HepG2 (cell line): ENCODE measurements around the gene GLI3. TPM values are rescaled to one million over a fixed set of nuclear protein-coding genes. Genes with fewer than 3 reads are reported as not detected.

Experiments
- ATAC-seq: fragments of 200-7000 bp; cut with Tn5 transposase; 3 replicates; pipeline ENCODE4 v1.9.1; 2020; ENCODE audit warnings: mild to moderate bottlenecking, moderate library complexity
- BruUV-seq: library from RNA; stranded (reverse); fragments of 400-500 nt; replicated peaks from 2 replicates; lab custom pipeline; 2021; lab: Mats Ljungman, UMichigan
- CTCF ChIA-PET: fragments of 300-600 bp; formaldehyde crosslinking; extraction: SDS; loops from one replicate; lab custom pipeline; 2021; ENCODE audit warnings: low total read pairs, inconsistent platforms, low intra/inter-chr PET ratio; lab: Yijun Ruan, JAX
- POLR2A ChIA-PET: fragments of 350-600 bp; sonication (Branson Sonifier 250); formaldehyde crosslinking; loops from one replicate; lab custom pipeline; 2020; ENCODE audit warnings: antibody characterized with exemption, inconsistent platforms; lab: Yijun Ruan, JAX
- DNase-seq: peaks from one replicate; pipeline ENCODE4 v3.0.0-alpha.2; 2015; ENCODE audit warnings: low spot score
- FAIRE-seq: peaks from 3 replicates; lab custom pipeline; 2011; peaks lifted over from hg19 to GRCh38; lab: Jason Lieb, UNC
- H2AFZ ChIP-seq: one replicate; pipeline ENCODE4 v1.6.1; 2011; ENCODE audit warnings: low read length, inconsistent platforms
- H3K27ac ChIP-seq: fragments of 300-600 bp; 3 replicates; pipeline ENCODE4 v1.8.0; 2011; ENCODE audit warnings: mixed run types, mild to moderate bottlenecking, mixed read lengths, low read length, inconsistent platforms; ENCODE audit not compliant: insufficient read depth; ENCODE audit errors: extremely low read length
- H3K27me3 ChIP-seq, 2 experiments: fragments of 200-600 bp in 1 of 2; 2 replicates in 1 of 2; 3 replicates in 1 of 2; pipeline versions ENCODE4 v1.6.0 to v1.8.0; 2011; ENCODE audit warnings: low read length in 2 of 2, mild to moderate bottlenecking in 2 of 2, moderate library complexity in 2 of 2, inconsistent platforms in 1 of 2; ENCODE audit not compliant: insufficient read depth in 2 of 2, control insufficient read depth in 1 of 2
- H3K36me3 ChIP-seq, 2 experiments: fragments of 200-600 bp in 1 of 2; replicated peaks in 1 of 2; 2 replicates in 1 of 2; 3 replicates in 1 of 2; pipeline versions ENCODE4 v1.5.1 to v1.8.0; 2011; ENCODE audit warnings: low read length in 2 of 2, inconsistent platforms in 1 of 2; ENCODE audit not compliant: insufficient read depth in 2 of 2, control insufficient read depth in 1 of 2
- H3K4me1 ChIP-seq: 2 replicates; pipeline ENCODE4 v1.5.1; 2012; ENCODE audit warnings: low read length, inconsistent platforms; ENCODE audit not compliant: insufficient read depth
- H3K4me2 ChIP-seq: 2 replicates; pipeline ENCODE4 v1.6.0; 2011; ENCODE audit warnings: low read depth, low read length, inconsistent platforms
- H3K4me3 ChIP-seq, 3 experiments: fragments of 200-600 bp in 1 of 3; sonication (generic), shearing (Covaris generic) in 1 of 3; replicated peaks in 1 of 3; 2 replicates each; pipeline ENCODE4 v1.5.1; 2011 to 2016; ENCODE audit warnings: low read length in 3 of 3, inconsistent platforms in 2 of 3, low read depth in 2 of 3, mild to moderate bottlenecking in 2 of 3, control low read depth in 1 of 3, mixed read lengths in 1 of 3; ENCODE audit not compliant: insufficient read depth in 1 of 3
- H3K79me2 ChIP-seq: one replicate; pipeline ENCODE4 v1.6.1; 2011; ENCODE audit warnings: low read length, inconsistent platforms; ENCODE audit not compliant: insufficient read depth
- H3K9ac ChIP-seq: 2 replicates; pipeline ENCODE4 v1.6.0; 2011; ENCODE audit warnings: mild to moderate bottlenecking, low read depth, low read length, inconsistent platforms; ENCODE audit not compliant: insufficient read depth
- H3K9me3 ChIP-seq: 2 replicates; pipeline ENCODE4 v1.5.1; 2012; ENCODE audit warnings: mild to moderate bottlenecking, low read length
- H4K20me1 ChIP-seq: 2 replicates; pipeline ENCODE4 v1.6.0; 2011; ENCODE audit warnings: inconsistent platforms, mild to moderate bottlenecking, low read length, moderate library complexity; ENCODE audit not compliant: insufficient read depth
- FOXK2 ChIP-seq: fragments of 450-650 bp; IDR thresholded peaks from 2 replicates; pipeline ENCODE4 v1.6.1; 2016
- HNRNPLL ChIP-seq: fragments of 200-400 bp; formaldehyde crosslinking; IDR thresholded peaks from 2 replicates; pipeline ENCODE4 v1.6.1; 2017; ENCODE audit warnings: mild to moderate bottlenecking, low read depth, low read length; ENCODE audit not compliant: poor library complexity, severe bottlenecking
- POLR2G ChIP-seq: fragments of 200-400 bp; formaldehyde crosslinking; IDR thresholded peaks from 2 replicates; pipeline ENCODE4 v1.6.1; 2018; ENCODE audit warnings: mild to moderate bottlenecking, low read depth, low read length, moderate library complexity
- PPARG ChIP-seq: conservative IDR thresholded peaks from 2 replicates; pipeline ENCODE4 v1.6.1; 2016; ENCODE audit warnings: missing biosample characterization, missing genetic modification reagents
- RNF219 ChIP-seq: sonication (generic); formaldehyde crosslinking; IDR thresholded peaks from 2 replicates; pipeline ENCODE4 v1.5.0; 2020; ENCODE audit warnings: mild to moderate bottlenecking, missing genetic modification reagents
- ZBTB49 ChIP-seq: sonication (generic); formaldehyde crosslinking; IDR thresholded peaks from 2 replicates; pipeline ENCODE4 v1.4.0; 2020; ENCODE audit warnings: missing genetic modification reagents, borderline replicate concordance
- ZFP37 ChIP-seq: sonication (generic); formaldehyde crosslinking; IDR thresholded peaks from 2 replicates; pipeline ENCODE4 v1.4.0; 2020; ENCODE audit warnings: missing genetic modification reagents, borderline replicate concordance
- ZFP90 ChIP-seq: sonication (generic); formaldehyde crosslinking; IDR thresholded peaks from 2 replicates; pipeline ENCODE4 v1.8.0; 2022; ENCODE audit warnings: missing genetic modification reagents, mild to moderate bottlenecking, inconsistent platforms, borderline replicate concordance
- ZNF350 ChIP-seq: sonication (generic); formaldehyde crosslinking; IDR thresholded peaks from 2 replicates; pipeline ENCODE4 v1.4.0; 2020; ENCODE audit warnings: mild to moderate bottlenecking, low read depth, missing genetic modification reagents, borderline replicate concordance
- ZNF367 ChIP-seq: sonication (generic); formaldehyde crosslinking; IDR thresholded peaks from 2 replicates; pipeline ENCODE4 v1.4.0; 2020; ENCODE audit warnings: missing genetic modification reagents, borderline replicate concordance
- ZNF446 ChIP-seq: sonication (generic); formaldehyde crosslinking; IDR thresholded peaks from 2 replicates; pipeline ENCODE4 v1.5.0; 2020; ENCODE audit warnings: mild to moderate bottlenecking, missing genetic modification reagents
- ZNF569 ChIP-seq: sonication (generic); formaldehyde crosslinking; IDR thresholded peaks from 2 replicates; pipeline ENCODE4 v1.5.0; 2020; ENCODE audit warnings: mild to moderate bottlenecking, missing genetic modification reagents, moderate library complexity, borderline replicate concordance
- ZNF629 ChIP-seq: sonication (generic); formaldehyde crosslinking; conservative IDR thresholded peaks from 2 replicates; pipeline ENCODE4 v1.5.0; 2020; ENCODE audit warnings: missing genetic modification reagents
- ZNF749 ChIP-seq: sonication (generic); formaldehyde crosslinking; IDR thresholded peaks from 2 replicates; pipeline ENCODE4 v1.8.0; 2022; ENCODE audit warnings: mild to moderate bottlenecking, missing genetic modification reagents, moderate library complexity, borderline replicate concordance
- WGBS: methylation state at CpG from one replicate; pipeline ENCODE4 v1.1.6; 2017; ENCODE audit warnings: low lambda C conversion rate; 5-methylcytosine and 5-hydroxymethylcytosine counted together
- in situ Hi-C: cut with HindIII; loops from 2 replicates; pipeline ENCODE4 v1.10.0; 2017; ENCODE audit warnings: low pct_unique_long_range_greater_than_20kb; ENCODE audit not compliant: extremely low pct_ligation_motif_present
- intact Hi-C: fragments of 100-400 bp; cut with micrococcal nuclease; formaldehyde crosslinking; loops from one replicate; pipeline ENCODE4 v1.10.0; 2022; ENCODE audit not compliant: unreplicated experiment
- polyA plus RNA-seq, 8 experiments: library from polyadenylated mRNA; depleted of rRNA in 3 of 8; stranded (reverse) in 7 of 8; unstranded in 1 of 8; fragments of >200 nt; fragmentation: Illumina TruSeq in 4 of 8; extraction: Trizol in 4 of 8; gene quantifications; 2 replicates each; pipeline versions ENCODE4 v1.2.1 to v1.2.3, GENCODE V29; 2011 to 2016; ENCODE audit warnings: low read depth in 4 of 8, missing spikeins in 1 of 8, mixed read lengths in 1 of 8; ENCODE audit not compliant: insufficient read depth in 1 of 8
- total RNA-seq, 5 experiments: library from RNA; depleted of rRNA; stranded (reverse); fragments of >200 nt; fragmentation: Illumina TruSeq; extraction: Trizol; gene quantifications; 2 replicates each; pipeline ENCODE4 v1.2.3, GENCODE V29; 2016; ENCODE audit warnings: low read depth in 1 of 5
- TF ChIP-seq, protein P1 (sequence below): sonication (generic); formaldehyde crosslinking; IDR thresholded peaks from 2 replicates; pipeline ENCODE4 v1.8.0; 2022; ENCODE audit warnings: mild to moderate bottlenecking, missing genetic modification reagents, borderline replicate concordance
- TF ChIP-seq, protein P2 (sequence below): sonication (generic); formaldehyde crosslinking; IDR thresholded peaks from 2 replicates; pipeline ENCODE4 v1.5.0; 2020; ENCODE audit warnings: mild to moderate bottlenecking, missing genetic modification reagents, borderline replicate concordance

The GLI3 gene
- total and polyA plus RNA-seq, 2 of the 13 experiments (the other 11 are each of a cell fraction or from before 2014, with no cell fraction given), result not detected

GRCh38 chr7:41998041-41998440 lies 239.0 kb downstream of the GLI3 start (continued):
- TF ChIP-seq, protein P1, sequence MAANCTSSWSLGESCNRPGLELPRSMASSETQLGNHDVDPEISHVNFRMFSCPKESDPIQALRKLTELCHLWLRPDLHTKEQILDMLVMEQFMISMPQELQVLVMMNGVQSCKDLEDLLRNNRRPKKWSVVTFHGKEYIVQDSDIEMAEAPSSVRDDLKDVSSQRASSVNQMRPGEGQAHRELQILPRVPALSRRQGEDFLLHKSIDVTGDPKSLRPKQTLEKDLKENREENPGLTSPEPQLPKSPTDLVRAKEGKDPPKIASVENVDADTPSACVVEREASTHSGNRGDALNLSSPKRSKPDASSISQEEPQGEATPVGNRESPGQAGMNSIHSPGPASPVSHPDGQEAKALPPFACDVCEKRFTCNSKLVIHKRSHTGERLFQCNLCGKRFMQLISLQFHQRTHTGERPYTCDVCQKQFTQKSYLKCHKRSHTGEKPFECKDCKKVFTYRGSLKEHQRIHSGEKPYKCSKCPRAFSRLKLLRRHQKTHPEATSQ (CRISPR knock-in tag), result no peak
- TF ChIP-seq ZNF569 (CRISPR knock-in tag), result no peak
- TF ChIP-seq FOXK2, result no peak
- no peak for TF ChIP-seq HNRNPLL
- no peak for TF ChIP-seq POLR2G
- no peak for TF ChIP-seq ZNF350 (CRISPR knock-in tag)

DNA sequence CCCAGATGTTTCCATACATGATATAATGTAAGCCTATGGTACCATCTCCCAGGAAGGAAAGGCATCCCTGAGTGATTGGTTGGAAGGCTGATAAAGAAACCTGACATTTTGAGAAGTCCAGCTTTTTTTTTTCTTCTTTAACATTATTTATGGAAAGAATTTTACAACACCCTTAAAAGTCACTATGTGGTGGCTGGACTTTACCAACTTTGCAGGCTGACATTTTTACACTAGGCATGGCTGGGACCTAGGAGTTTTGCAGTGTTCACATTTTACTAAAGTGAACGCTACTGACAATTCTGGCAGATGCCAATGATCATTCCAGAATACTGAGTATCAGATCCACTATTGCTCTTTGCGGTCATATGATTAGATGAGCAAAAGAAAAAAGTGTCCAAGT lies 239.9 kb downstream of the GLI3 start:
- Histone ChIP-seq H3K4me2 (no peak overlapping the region), H3K9ac (no peak overlapping the region), H3K9me3 (no peaks in the 10 kb centered on the region), H3K27ac (no peak overlapping the region), H2AFZ (no peak overlapping the region), H3K27me3 (no peaks in the 10 kb centered on the region; a peak in 1 of 5 replicates), H3K4me1 (no peaks in the 10 kb centered on the region), H3K36me3 (no peaks in the 10 kb centered on the region), H3K79me2 (no peaks in the 10 kb centered on the region), H4K20me1 (no peaks in the 10 kb centered on the region), H3K4me3 (no peak overlapping the region)
- FAIRE-seq (no peak), DNase-seq (no peak), ATAC-seq (no peak)
- intact Hi-C loops, result no loop called here
- in situ Hi-C loops, result no loop called here
- CTCF ChIA-PET, result no interaction called here
- 23% methylated on average over 2 of the region's 2 CpGs for WGBS
- BruUV-seq, result no TSS peak
- POLR2A ChIA-PET, result no interaction called here
- TF ChIP-seq ZNF629 (CRISPR knock-in tag) (no peak), ZNF749 (CRISPR knock-in tag) (no peak), ZNF367 (CRISPR knock-in tag) (no peak), ZNF446 (CRISPR knock-in tag) (no peak), HNRNPLL (no peak), ZBTB49 (no peak), ZFP90 (CRISPR knock-in tag) (no peak), RNF219 (no peak), PPARG (no peak), ZFP37 (no peak)
- TF ChIP-seq, protein P2, sequence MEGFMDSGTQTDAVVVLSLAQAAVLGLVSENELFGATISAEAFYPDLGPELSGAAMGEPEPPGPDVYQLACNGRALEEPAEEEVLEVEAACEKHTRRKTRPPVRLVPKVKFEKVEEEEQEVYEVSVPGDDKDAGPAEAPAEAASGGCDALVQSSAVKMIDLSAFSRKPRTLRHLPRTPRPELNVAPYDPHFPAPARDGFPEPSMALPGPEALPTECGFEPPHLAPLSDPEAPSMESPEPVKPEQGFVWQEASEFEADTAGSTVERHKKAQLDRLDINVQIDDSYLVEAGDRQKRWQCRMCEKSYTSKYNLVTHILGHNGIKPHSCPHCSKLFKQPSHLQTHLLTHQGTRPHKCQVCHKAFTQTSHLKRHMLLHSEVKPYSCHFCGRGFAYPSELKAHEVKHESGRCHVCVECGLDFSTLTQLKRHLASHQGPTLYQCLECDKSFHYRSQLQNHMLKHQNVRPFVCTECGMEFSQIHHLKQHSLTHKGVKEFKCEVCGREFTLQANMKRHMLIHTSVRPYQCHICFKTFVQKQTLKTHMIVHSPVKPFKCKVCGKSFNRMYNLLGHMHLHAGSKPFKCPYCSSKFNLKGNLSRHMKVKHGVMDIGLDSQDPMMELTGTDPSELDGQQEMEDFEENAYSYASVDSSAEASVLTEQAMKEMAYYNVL (CRISPR knock-in tag), result no peak
